Trophoblast cell (in vitro differentiated cells and primary cell): ENCODE data around the gene CHD6.
A peak's percentile ranks its signal among the peaks of the same experiment; 100 is the strongest.

Source experiments
- DNase-seq, 2 donors: peaks; one replicate each; pipeline ENCODE4 v3.0.0-alpha.2; 2016
- H2AFZ ChIP-seq: 2 replicates; pipeline ENCODE4 v1.6.1; 2013; ENCODE audit warnings: low read length, moderate library complexity, mild to moderate bottlenecking; ENCODE audit not compliant: insufficient read depth, poor library complexity
- H2AK5ac ChIP-seq: 2 replicates; pipeline ENCODE4 v1.6.1; 2013; ENCODE audit warnings: mild to moderate bottlenecking, low read length
- H2BK120ac ChIP-seq: 2 replicates; pipeline ENCODE4 v1.6.1; 2013; ENCODE audit warnings: low read length, mild to moderate bottlenecking, moderate library complexity; ENCODE audit not compliant: insufficient read depth, poor library complexity
- H2BK12ac ChIP-seq: 2 replicates; pipeline ENCODE4 v1.6.1; 2013; ENCODE audit warnings: mild to moderate bottlenecking, low read length, moderate library complexity
- H2BK5ac ChIP-seq: 2 replicates; pipeline ENCODE4 v1.6.1; 2013; ENCODE audit warnings: low read length, low read depth, moderate library complexity, mild to moderate bottlenecking; ENCODE audit not compliant: poor library complexity
- H3K14ac ChIP-seq: 2 replicates; pipeline ENCODE4 v1.6.1; 2013; ENCODE audit warnings: mild to moderate bottlenecking, low read length
- H3K18ac ChIP-seq: 2 replicates; pipeline ENCODE4 v1.6.1; 2013; ENCODE audit warnings: mild to moderate bottlenecking, low read length
- H3K23ac ChIP-seq: 2 replicates; pipeline ENCODE4 v1.6.1; 2013; ENCODE audit warnings: low read length
- H3K27ac ChIP-seq: 2 replicates; pipeline ENCODE4 v1.5.1; 2013; ENCODE audit warnings: low read depth, mild to moderate bottlenecking, inconsistent platforms, low read length, moderate library complexity
- H3K27me3 ChIP-seq: 2 replicates; pipeline ENCODE4 v1.6.1; 2013; ENCODE audit warnings: inconsistent platforms, mild to moderate bottlenecking, low read length, moderate library complexity; ENCODE audit not compliant: insufficient read depth
- H3K36me3 ChIP-seq, 2 experiments: 1 replicate in 1 of 2; 2 replicates in 1 of 2; pipeline ENCODE4 v1.6.1; 2013; ENCODE audit warnings: low read length in 2 of 2, mild to moderate bottlenecking in 2 of 2, moderate library complexity in 1 of 2; ENCODE audit not compliant: insufficient read depth in 2 of 2, control insufficient read depth in 1 of 2
- H3K4ac ChIP-seq: 2 replicates; pipeline ENCODE4 v1.6.1; 2013; ENCODE audit warnings: low read depth, mild to moderate bottlenecking, low read length, moderate library complexity
- H3K4me1 ChIP-seq, 2 experiments: 1 replicate in 1 of 2; 2 replicates in 1 of 2; pipeline ENCODE4 v1.6.1; 2013; ENCODE audit warnings: low read length in 2 of 2, mild to moderate bottlenecking in 2 of 2, moderate library complexity in 1 of 2; ENCODE audit not compliant: insufficient read depth in 2 of 2, control insufficient read depth in 1 of 2
- H3K4me2 ChIP-seq: 2 replicates; pipeline ENCODE4 v1.6.1; 2013; ENCODE audit warnings: inconsistent platforms, mild to moderate bottlenecking, low read length, moderate library complexity
- H3K4me3 ChIP-seq: 2 replicates; pipeline ENCODE4 v1.5.1; 2013; ENCODE audit warnings: mild to moderate bottlenecking, low read depth, low read length, inconsistent platforms
- H3K79me1 ChIP-seq: one replicate; pipeline ENCODE4 v1.6.1; 2013; ENCODE audit warnings: low read length
- H3K79me2 ChIP-seq: 2 replicates; pipeline ENCODE4 v1.6.1; 2013; ENCODE audit warnings: low read length, mild to moderate bottlenecking; ENCODE audit not compliant: control insufficient read depth, insufficient read depth, poor library complexity
- H3K9ac ChIP-seq: 2 replicates; pipeline ENCODE4 v1.6.1; 2013; ENCODE audit warnings: mild to moderate bottlenecking, low read length
- H3K9me3 ChIP-seq: 2 replicates; pipeline ENCODE4 v1.6.1; 2013; ENCODE audit warnings: low read depth, mild to moderate bottlenecking, control low read depth, inconsistent platforms, low read length; ENCODE audit not compliant: insufficient read depth
- H4K12ac ChIP-seq: 2 replicates; pipeline ENCODE4 v1.6.1; 2013; ENCODE audit warnings: low read depth, mild to moderate bottlenecking, low read length, moderate library complexity
- H4K8ac ChIP-seq: 2 replicates; pipeline ENCODE4 v1.6.1; 2013; ENCODE audit warnings: low read depth, mild to moderate bottlenecking, low read length, moderate library complexity
- H4K91ac ChIP-seq: one replicate; pipeline ENCODE4 v1.6.1; 2013; ENCODE audit warnings: low read depth, mild to moderate bottlenecking, low read length, moderate library complexity
- WGBS: extraction: QIAGEN DNeasy Blood & Tissue Kit; methylation state at CpG from one replicate; pipeline ENCODE4 v1.1.7; 2013; ENCODE audit warnings: missing lambda C conversion rate; ENCODE audit not compliant: insufficient read length, insufficient coverage; ENCODE audit errors: extremely low coverage; 5-methylcytosine and 5-hydroxymethylcytosine counted together

The CHD6 gene

GRCh38 chr20:41392295-41392694, 225.9 kb downstream of the CHD6 start:
- H3K9ac ChIP-seq, result no peak overlapping the region
- no peak overlapping the region for H2AFZ ChIP-seq
- peak; percentile 42 to 62 for DNase-seq
- H3K18ac ChIP-seq, result peak overlapping the region; percentile 67
- no peak overlapping the region for H4K12ac ChIP-seq
- H3K23ac ChIP-seq, result no peak overlapping the region
- H3K4ac ChIP-seq, result peak overlapping the region; percentile 12
- no peaks in the 10 kb centered on the region for H3K36me3 ChIP-seq
- no peaks in the 10 kb centered on the region for H3K27me3 ChIP-seq
- H3K14ac ChIP-seq, result peak overlapping the region; percentile 13
- H3K9me3 ChIP-seq, result peaks cover 1% of the 10 kb centered on the region
- H4K8ac ChIP-seq, result peak overlapping the region; percentile 62
- no CpG with 5 or more reads among the region's 1 CpG for WGBS
- H3K27ac ChIP-seq, result peak overlapping the region; percentile 95
- no peaks in the 10 kb centered on the region for H3K79me2 ChIP-seq
- peaks cover 29% of the 10 kb centered on the region for H3K79me1 ChIP-seq
- no peak overlapping the region for H3K4me3 ChIP-seq
- H2BK12ac ChIP-seq, result peak overlapping the region; percentile 70
- peak overlapping the region; percentile 87 for H2BK5ac ChIP-seq
- peak overlapping the region; percentile 37 for H2BK120ac ChIP-seq
- H2AK5ac ChIP-seq, result peak overlapping the region; percentile 75
- H4K91ac ChIP-seq, result peak overlapping the region; percentile 90
- H3K4me2 ChIP-seq, result peak overlapping the region; percentile 29
- H3K4me1 ChIP-seq, result peaks cover 37% of the 10 kb centered on the region in 2 experiments

- Histone ChIP-seq H3K23ac (no peak overlapping the region), H2BK120ac (no peak overlapping the region), H4K12ac (no peak overlapping the region), H2AK5ac (no peak overlapping the region), H3K27me3 (no peaks in the 10 kb centered on the region), H3K4me3 (no peak overlapping the region), H2BK12ac (no peak overlapping the region), H3K9me3 (peaks cover 1% of the 10 kb centered on the region), H3K4ac (no peak overlapping the region), H3K14ac (no peak overlapping the region), H3K9ac (no peak overlapping the region), H2AFZ (no peak overlapping the region), H3K4me2 (no peak overlapping the region), H3K27ac (no peak overlapping the region), H3K18ac (no peak overlapping the region), H3K79me1 (peaks cover 29% of the 10 kb centered on the region), H4K91ac (no peak overlapping the region), H3K4me1 (peaks cover 37% of the 10 kb centered on the region in 2 experiments), H2BK5ac (no peak overlapping the region), H3K79me2 (no peaks in the 10 kb centered on the region), H4K8ac (no peak overlapping the region), H3K36me3 (no peaks in the 10 kb centered on the region)
- WGBS, result no CpG with 5 or more reads among the region's 10 CpGs
- DNase-seq, result peak; percentile 99
Measured at GRCh38 chr20:41391587-41392001, 226.6 kb downstream of the CHD6 start.

- WGBS, result no CpG with 5 or more reads among the region's 3 CpGs
- Histone ChIP-seq H3K4me2 (no peak overlapping the region), H4K12ac (no peak overlapping the region), H2AK5ac (no peak overlapping the region), H3K4me1 (peaks cover 31 to 34% of the 10 kb centered on the region in 2 experiments), H3K4me3 (no peak overlapping the region), H3K18ac (no peak overlapping the region), H4K8ac (no peak overlapping the region), H2BK5ac (no peak overlapping the region), H3K9me3 (peaks cover 1% of the 10 kb centered on the region), H2AFZ (no peak overlapping the region), H3K23ac (no peak overlapping the region), H3K14ac (no peak overlapping the region), H3K9ac (no peak overlapping the region), H4K91ac (no peak overlapping the region), H3K27ac (no peak overlapping the region), H3K36me3 (no peaks in the 10 kb centered on the region), H2BK12ac (no peak overlapping the region), H3K27me3 (no peaks in the 10 kb centered on the region), H2BK120ac (no peak overlapping the region), H3K79me2 (no peaks in the 10 kb centered on the region), H3K4ac (no peak overlapping the region), H3K79me1 (peaks cover 24% of the 10 kb centered on the region)
- peak in 1 of 2 donors; percentile 8 for DNase-seq
Measured at GRCh38 chr20:41390889-41391288, 227.3 kb downstream of the CHD6 start.

GRCh38 chr20:41387444-41387851, 230.7 kb downstream of the CHD6 start:
- Histone ChIP-seq H3K36me3 (no peaks in the 10 kb centered on the region), H2AK5ac (no peak overlapping the region), H3K4me2 (no peak overlapping the region), H2AFZ (no peak overlapping the region), H2BK12ac (no peak overlapping the region), H3K4ac (no peak overlapping the region), H3K79me1 (peaks cover 5% of the 10 kb centered on the region), H4K91ac (no peak overlapping the region), H3K23ac (no peak overlapping the region), H2BK120ac (no peak overlapping the region), H2BK5ac (no peak overlapping the region), H3K4me1 (peaks cover 5% of the 10 kb centered on the region in 2 experiments), H3K79me2 (no peaks in the 10 kb centered on the region), H3K4me3 (no peak overlapping the region), H4K8ac (no peak overlapping the region), H4K12ac (no peak overlapping the region), H3K27ac (no peak overlapping the region), H3K9ac (no peak overlapping the region), H3K9me3 (no peaks in the 10 kb centered on the region), H3K18ac (no peak overlapping the region), H3K14ac (no peak overlapping the region), H3K27me3 (no peaks in the 10 kb centered on the region)
- WGBS, result no CpG with 5 or more reads among the region's 9 CpGs
- no peak for DNase-seq
